Testis (tissue), 3 donors: ENCODE results near the gene ZNF527. TPM values are rescaled to one million over a fixed set of nuclear protein-coding genes. Genes with fewer than 3 reads are reported as not detected.
"Not testable (repeated sequence)": the region's sequence is repeated elsewhere in the genome, so short reads cannot be mapped to it uniquely, and the experiment has no call there.

Experiments
- DNase-seq: peaks from one replicate; pipeline ENCODE4 v3.0.0-alpha.2; 2019
- H3K27ac ChIP-seq, 2 donors: fragments of 200-600 bp; sonication (generic); one replicate each; pipeline ENCODE4 v1.5.1; 2019
- H3K27me3 ChIP-seq: fragments of 200-600 bp; sonication (generic); one replicate; pipeline ENCODE4 v1.5.1; 2019
- H3K36me3 ChIP-seq: fragments of 200-600 bp; sonication (generic); one replicate; pipeline ENCODE4 v1.5.1; 2017; ENCODE audit warnings: low read depth; ENCODE audit errors: missing control alignments
- H3K4me1 ChIP-seq: fragments of 200-600 bp; sonication (generic); one replicate; pipeline ENCODE4 v1.5.1; 2019
- H3K4me3 ChIP-seq, 2 donors: fragments of 200-600 bp; sonication (generic); one replicate each; pipeline ENCODE4 v1.5.1; 2017 to 2019
- H3K9me3 ChIP-seq: fragments of 200-600 bp; sonication (generic); one replicate; pipeline ENCODE4 v1.5.1; 2017
- POLR2A ChIP-seq: fragments of 450-650 bp; IDR thresholded peaks from one replicate; pipeline ENCODE4 v1.6.1; 2017; ENCODE audit warnings: antibody characterized with exemption, mild to moderate bottlenecking, moderate library complexity
- WGBS, 2 donors: methylation state at CpG; one replicate each; pipeline ENCODE4 v1.1.5; 2018; 5-methylcytosine and 5-hydroxymethylcytosine counted together
- intact Hi-C: fragments of 100-400 bp; cut with DNase I; formaldehyde crosslinking; loops from one replicate; pipeline ENCODE4 v1.15.1; 2023; ENCODE audit warnings: low total_unique reads
- polyA plus RNA-seq: library from polyadenylated mRNA; stranded (reverse); fragments of 350-450 nt; fragmentation: Illumina TruSeq; extraction: RNeasy Lipid Tissue Mini Kit (QIAGEN cat#74804); gene quantifications from one replicate; pipeline ENCODE4 v1.2.3, GENCODE V29; 2014; ENCODE audit warnings: low read depth, low replicate concordance; ENCODE audit not compliant: insufficient read depth
- total RNA-seq, 2 donors: library from RNA; depleted of rRNA; stranded (reverse); fragments of >200 nt; gene quantifications; one replicate each; pipeline ENCODE4 v1.2.3, GENCODE V29; 2016
- TF ChIP-seq, protein P1 (sequence below), 3 experiments: fragments of 450-650 bp in 2 of 3; fragments of 200-600 bp in 1 of 3; sonication (generic) in 1 of 3; IDR thresholded peaks; one replicate each; pipeline ENCODE4 v1.5.1; 2016 to 2019; ENCODE audit warnings: antibody characterized with exemption in 3 of 3, mild to moderate bottlenecking in 2 of 3, moderate library complexity in 1 of 3

The ZNF527 gene
- total and polyA plus RNA-seq, 3 donors from 2014 or later = 6.8 to 22.5 (median 19.4) TPM

DNA sequence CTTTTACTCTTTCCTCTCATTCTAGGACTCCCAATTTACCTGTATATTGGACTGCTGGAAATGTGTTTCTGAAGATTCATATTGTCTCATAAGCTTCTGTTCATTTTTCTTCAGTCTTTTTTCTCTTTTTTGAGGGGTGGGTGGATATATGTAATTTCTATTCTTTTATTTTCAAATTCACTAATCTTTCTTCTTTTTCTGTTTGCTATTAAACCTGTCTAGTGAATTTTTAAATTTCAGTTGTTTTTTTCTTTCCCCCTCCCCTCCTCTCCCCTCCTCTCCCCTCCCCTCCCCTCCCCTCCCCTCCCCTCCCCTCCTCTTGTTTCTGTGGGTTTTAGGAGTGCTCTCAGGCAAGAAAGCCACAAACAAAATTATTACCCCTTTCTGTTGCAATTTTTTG is 16.9 kb upstream of the ZNF527 start:
- intact Hi-C loops = no loop called here

DNA sequence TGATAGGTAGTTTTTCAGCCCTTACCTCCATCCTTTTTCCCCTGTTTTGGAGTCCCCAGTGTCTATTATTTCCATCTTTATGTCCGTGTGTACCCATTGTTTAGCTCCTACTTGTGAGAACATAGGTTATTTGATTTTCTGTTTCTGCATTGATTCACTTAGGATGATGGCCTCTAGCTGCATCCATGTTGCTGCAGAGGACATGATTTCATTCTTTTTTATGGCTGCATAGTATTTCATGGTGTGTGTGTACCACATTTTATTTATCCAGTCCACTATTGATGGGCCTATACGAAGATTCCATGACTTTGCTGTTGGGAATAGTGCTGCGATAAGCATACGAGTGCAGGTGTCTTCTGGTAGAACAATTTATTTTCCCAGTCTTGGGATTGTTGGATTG is 15.0 kb upstream of the ZNF527 start:
- H3K4me1 ChIP-seq = no peaks in the 10 kb centered on the region

More for the DNA sequence above, 16.9 kb upstream of the ZNF527 start:
- H3K9me3 ChIP-seq = no peaks in the 10 kb centered on the region
- TF ChIP-seq, protein P1, sequence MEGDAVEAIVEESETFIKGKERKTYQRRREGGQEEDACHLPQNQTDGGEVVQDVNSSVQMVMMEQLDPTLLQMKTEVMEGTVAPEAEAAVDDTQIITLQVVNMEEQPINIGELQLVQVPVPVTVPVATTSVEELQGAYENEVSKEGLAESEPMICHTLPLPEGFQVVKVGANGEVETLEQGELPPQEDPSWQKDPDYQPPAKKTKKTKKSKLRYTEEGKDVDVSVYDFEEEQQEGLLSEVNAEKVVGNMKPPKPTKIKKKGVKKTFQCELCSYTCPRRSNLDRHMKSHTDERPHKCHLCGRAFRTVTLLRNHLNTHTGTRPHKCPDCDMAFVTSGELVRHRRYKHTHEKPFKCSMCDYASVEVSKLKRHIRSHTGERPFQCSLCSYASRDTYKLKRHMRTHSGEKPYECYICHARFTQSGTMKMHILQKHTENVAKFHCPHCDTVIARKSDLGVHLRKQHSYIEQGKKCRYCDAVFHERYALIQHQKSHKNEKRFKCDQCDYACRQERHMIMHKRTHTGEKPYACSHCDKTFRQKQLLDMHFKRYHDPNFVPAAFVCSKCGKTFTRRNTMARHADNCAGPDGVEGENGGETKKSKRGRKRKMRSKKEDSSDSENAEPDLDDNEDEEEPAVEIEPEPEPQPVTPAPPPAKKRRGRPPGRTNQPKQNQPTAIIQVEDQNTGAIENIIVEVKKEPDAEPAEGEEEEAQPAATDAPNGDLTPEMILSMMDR (IDR thresholded peaks at IDR 0.05) = no peak
- TF ChIP-seq POLR2A = no peak
- no peak overlapping the region for H3K4me3 ChIP-seq
- H3K27ac ChIP-seq = peak overlapping the region in 1 of 2 donors; percentile 51
- H3K36me3 ChIP-seq = peaks cover 3% of the 10 kb centered on the region
- no peak for DNase-seq
- no peaks in the 10 kb centered on the region for H3K27me3 ChIP-seq
- H3K4me1 ChIP-seq = no peaks in the 10 kb centered on the region

DNA sequence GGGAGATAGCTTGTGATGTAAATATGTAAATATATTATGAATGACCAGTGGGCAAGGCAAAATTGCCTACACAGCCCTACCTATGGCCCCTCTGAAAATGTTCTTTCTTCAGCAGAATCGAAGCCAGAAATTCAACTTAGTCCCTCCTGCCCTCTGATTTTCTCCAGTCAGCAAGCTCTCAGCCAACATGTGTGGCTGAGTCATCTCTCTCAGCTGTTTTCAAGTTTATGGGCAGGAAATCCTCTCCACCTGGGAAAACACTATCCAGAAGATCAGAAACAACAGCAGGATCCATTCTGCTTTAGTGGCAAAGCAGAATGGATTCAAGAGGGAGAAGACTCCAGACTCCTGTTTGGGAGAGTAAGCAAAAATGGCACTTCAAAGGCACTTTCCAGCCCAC is 8.9 kb upstream of the ZNF527 start:
- WGBS, 2 donors = 71 to 88% methylated on average over 1 of the region's 1 CpG

More for the DNA sequence above, 15.0 kb upstream of the ZNF527 start:
- no peak for DNase-seq
- H3K4me3 ChIP-seq = no peak overlapping the region
- H3K27ac ChIP-seq = no peak overlapping the region
- H3K27me3 ChIP-seq = no peaks in the 10 kb centered on the region
- H3K36me3 ChIP-seq = peaks cover 3% of the 10 kb centered on the region
- TF ChIP-seq POLR2A = no peak
- TF ChIP-seq, protein P1 (IDR thresholded peaks at IDR 0.05) = no peak
- WGBS, 2 donors = 94 to 97% methylated on average over 4 of the region's 4 CpGs
- no peaks in the 10 kb centered on the region for H3K9me3 ChIP-seq
- intact Hi-C loops = no loop called here

DNA sequence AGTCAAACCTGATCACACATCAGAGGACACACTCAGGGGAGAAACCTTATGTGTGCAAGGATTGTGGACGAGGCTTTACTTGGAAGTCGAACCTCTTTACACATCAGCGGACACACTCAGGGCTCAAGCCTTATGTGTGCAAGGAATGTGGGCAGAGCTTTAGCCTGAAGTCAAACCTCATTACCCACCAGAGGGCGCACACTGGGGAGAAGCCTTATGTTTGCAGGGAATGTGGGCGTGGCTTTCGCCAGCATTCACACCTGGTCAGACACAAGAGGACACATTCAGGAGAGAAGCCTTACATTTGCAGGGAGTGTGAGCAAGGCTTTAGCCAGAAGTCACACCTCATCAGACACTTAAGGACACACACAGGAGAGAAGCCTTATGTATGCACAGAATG is 8.2 kb upstream of the ZNF527 start:
- intact Hi-C loops = no loop called here

More for the DNA sequence above, 8.9 kb upstream of the ZNF527 start:
- Histone ChIP-seq H3K9me3 (no peaks in the 10 kb centered on the region), H3K4me3 (no peak overlapping the region), H3K27me3 (no peaks in the 10 kb centered on the region), H3K4me1 (no peaks in the 10 kb centered on the region), H3K36me3 (peaks cover 3% of the 10 kb centered on the region), H3K27ac (no peak overlapping the region)
- DNase-seq = no peak
- TF ChIP-seq, protein P1 (IDR thresholded peaks at IDR 0.05) = no peak
- no peak for TF ChIP-seq POLR2A
- intact Hi-C loops = no loop called here

DNA sequence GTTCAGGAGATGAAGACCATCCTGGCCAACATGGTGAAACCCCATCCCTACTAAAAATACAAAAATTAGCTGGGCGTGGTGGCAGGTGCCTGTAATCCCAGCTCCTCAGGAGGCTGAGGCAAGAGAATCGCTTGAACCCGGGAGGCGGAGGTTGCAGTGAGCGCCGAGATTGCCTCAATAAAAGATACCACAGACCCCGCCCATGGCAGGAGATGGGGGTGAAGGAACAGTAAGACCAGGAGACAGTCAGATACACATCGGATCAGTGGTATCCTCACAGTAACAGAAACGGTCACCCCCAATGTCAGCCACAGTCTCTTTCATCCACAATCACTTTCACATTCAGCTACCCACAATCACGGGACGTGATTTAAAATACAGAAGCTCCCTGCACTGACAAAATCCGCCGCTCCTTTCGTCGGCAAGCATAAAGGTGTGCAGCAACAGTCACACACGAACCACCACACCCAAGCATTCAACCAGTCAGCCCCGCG is 466 bp upstream of the ZNF527 start:
- intact Hi-C loops, H3K27me3 ChIP-seq, H3K36me3 ChIP-seq, DNase-seq, H3K9me3 ChIP-seq, H3K4me1 ChIP-seq: not testable (repeated sequence)
- Histone ChIP-seq H3K4me3 (peak overlapping the region; percentile 65 to 73), H3K27ac (peak overlapping the region; percentile 46 to 83)
- 4 to 5% methylated on average over 15 to 18 of the region's 18 CpGs for WGBS, 2 donors

More for the DNA sequence above, 8.2 kb upstream of the ZNF527 start:
- Histone ChIP-seq H3K27ac (no peak overlapping the region), H3K4me1 (no peaks in the 10 kb centered on the region), H3K4me3 (no peak overlapping the region), H3K9me3 (no peaks in the 10 kb centered on the region), H3K27me3 (no peaks in the 10 kb centered on the region), H3K36me3 (peaks cover 3% of the 10 kb centered on the region)
- no peak for DNase-seq
- 90 to 92% methylated on average over 2 to 6 of the region's 6 CpGs for WGBS, 2 donors
- TF ChIP-seq POLR2A = no peak
- TF ChIP-seq, protein P1 (IDR thresholded peaks at IDR 0.05) = no peak
